MM.1S (cell line): ENCODE measurements around the gene CLDN4.

Source experiments
- DNase-seq: peaks from one replicate; pipeline ENCODE4 v3.0.0-alpha.2; 2015
- H2AFZ ChIP-seq: fragments of 300-600 bp; sonication (generic); 2 replicates; pipeline ENCODE4 v1.6.0; 2016; ENCODE audit warnings: antibody characterized with exemption, low read length
- H3F3A ChIP-seq: fragments of 300-600 bp; sonication (generic); 2 replicates; pipeline ENCODE4 v1.6.1; 2016; ENCODE audit warnings: mild to moderate bottlenecking, antibody characterized with exemption, low read length, moderate library complexity, mixed read lengths; ENCODE audit not compliant: insufficient read depth
- H3K27ac ChIP-seq: fragments of 300-600 bp; sonication (generic); 2 replicates; pipeline ENCODE4 v1.5.1; 2016; ENCODE audit warnings: mild to moderate bottlenecking, low read length
- H3K27me3 ChIP-seq: fragments of 300-600 bp; sonication (generic); replicated peaks from 2 replicates; pipeline ENCODE4 v1.6.0; 2016; ENCODE audit warnings: low read length; ENCODE audit not compliant: insufficient read depth
- H3K36me3 ChIP-seq: fragments of 300-600 bp; sonication (generic); replicated peaks from 2 replicates; pipeline ENCODE4 v1.6.1; 2016; ENCODE audit warnings: mild to moderate bottlenecking, low read length, mixed read lengths; ENCODE audit not compliant: insufficient read depth
- H3K4me1 ChIP-seq: fragments of 300-600 bp; sonication (generic); 2 replicates; pipeline ENCODE4 v1.6.1; 2016; ENCODE audit warnings: low read length, mixed read lengths
- H3K4me2 ChIP-seq: fragments of 300-600 bp; sonication (generic); 2 replicates; pipeline ENCODE4 v1.6.0; 2016; ENCODE audit warnings: low read depth, low read length
- H3K4me3 ChIP-seq: fragments of 300-600 bp; sonication (generic); 2 replicates; pipeline ENCODE4 v1.5.1; 2016; ENCODE audit warnings: low read length, mixed read lengths
- H3K79me2 ChIP-seq: fragments of 300-600 bp; sonication (generic); 2 replicates; pipeline ENCODE4 v1.6.1; 2016; ENCODE audit warnings: mixed run types, low read length, mixed read lengths
- H3K9ac ChIP-seq: fragments of 300-600 bp; sonication (generic); 2 replicates; pipeline ENCODE4 v1.6.1; 2016; ENCODE audit warnings: low read length, mixed read lengths
- H3K9me2 ChIP-seq: fragments of 300-600 bp; sonication (generic); replicated peaks from 2 replicates; pipeline ENCODE4 v1.6.1; 2016; ENCODE audit warnings: mild to moderate bottlenecking, low read length, mixed read lengths; ENCODE audit not compliant: insufficient read depth
- H3K9me3 ChIP-seq: fragments of 300-600 bp; sonication (generic); replicated peaks from 2 replicates; pipeline ENCODE4 v1.6.1; 2016; ENCODE audit warnings: mild to moderate bottlenecking, low read length, mixed read lengths; ENCODE audit not compliant: insufficient read depth
- H4K20me1 ChIP-seq: fragments of 300-600 bp; sonication (generic); 2 replicates; pipeline ENCODE4 v1.6.1; 2016; ENCODE audit warnings: mild to moderate bottlenecking, low read length, moderate library complexity, mixed read lengths; ENCODE audit not compliant: insufficient read depth
- CTCF ChIP-seq: fragments of 300-600 bp; sonication (generic); IDR thresholded peaks from 2 replicates; pipeline ENCODE4 v1.5.1; 2016; ENCODE audit warnings: antibody characterized with exemption, low read length, mixed read lengths
- EZH2 ChIP-seq: fragments of 300-600 bp; sonication (generic); optimal IDR thresholded peaks from 2 replicates; pipeline ENCODE3; 2017; ENCODE audit warnings: low read depth, mild to moderate bottlenecking, antibody characterized with exemption, low read length, mixed read lengths
- EZH2phosphoT487 ChIP-seq: fragments of 300-600 bp; sonication (generic); IDR thresholded peaks from 2 replicates; pipeline ENCODE4 v1.6.1; 2018; ENCODE audit warnings: antibody characterized with exemption, low read length

Gene CLDN4

GRCh38 chr7:73829921-73830680 lies 695 bp upstream of the CLDN4 start:
- no peak overlapping the region for H3K9ac ChIP-seq
- H3K4me1 ChIP-seq = peaks cover 4% of the 10 kb centered on the region; the same call in 1 of the 2 replicates
- no peak for DNase-seq
- H3K4me2 ChIP-seq = no peak overlapping the region
- no peaks in the 10 kb centered on the region for H3K36me3 ChIP-seq
- no peaks in the 10 kb centered on the region for H3K9me3 ChIP-seq
- no peaks in the 10 kb centered on the region for H3K79me2 ChIP-seq
- no peaks in the 10 kb centered on the region for H3K27me3 ChIP-seq
- no peak overlapping the region for H3K4me3 ChIP-seq
- H3F3A ChIP-seq = no peaks in the 10 kb centered on the region
- no peak for TF ChIP-seq EZH2
- no peak overlapping the region for H3K27ac ChIP-seq
- H4K20me1 ChIP-seq = no peaks in the 10 kb centered on the region
- no peak overlapping the region for H2AFZ ChIP-seq
- no peaks in the 10 kb centered on the region for H3K9me2 ChIP-seq

- Histone ChIP-seq H3K27me3 (no peaks in the 10 kb centered on the region), H3K9me2 (no peaks in the 10 kb centered on the region), H3F3A (no peaks in the 10 kb centered on the region), H3K9me3 (no peaks in the 10 kb centered on the region), H3K4me3 (no peak overlapping the region), H3K27ac (no peak overlapping the region), H4K20me1 (no peaks in the 10 kb centered on the region), H3K4me1 (peaks cover 4% of the 10 kb centered on the region; the same call in 1 of the 2 replicates), H2AFZ (no peak overlapping the region), H3K4me2 (no peak overlapping the region), H3K9ac (no peak overlapping the region), H3K36me3 (no peaks in the 10 kb centered on the region), H3K79me2 (no peaks in the 10 kb centered on the region)
- no peak for TF ChIP-seq CTCF
- no peak for TF ChIP-seq EZH2
- TF ChIP-seq EZH2phosphoT487 = no peak
- no peak for DNase-seq
These were observed 713 bp downstream of the CLDN4 start for GRCh38 chr7:73831584-73831833.

GRCh38 chr7:73831834-73832651 lies 1.2 kb downstream of the CLDN4 start:
- no peaks in the 10 kb centered on the region for H3K9me3 ChIP-seq
- H3K4me1 ChIP-seq = peaks cover 4% of the 10 kb centered on the region; the same call in 1 of the 2 replicates
- H3K27ac ChIP-seq = no peak overlapping the region
- no peak overlapping the region for H3K4me3 ChIP-seq
- no peak overlapping the region for H3K4me2 ChIP-seq
- no peaks in the 10 kb centered on the region for H3K36me3 ChIP-seq
- no peak overlapping the region for H3K9ac ChIP-seq
- H3K79me2 ChIP-seq = no peaks in the 10 kb centered on the region
- no peak for DNase-seq
- TF ChIP-seq EZH2 (no peak), EZH2phosphoT487 (no peak), CTCF (no peak)
- H3K9me2 ChIP-seq = no peaks in the 10 kb centered on the region
- no peaks in the 10 kb centered on the region for H3K27me3 ChIP-seq
- H4K20me1 ChIP-seq = no peaks in the 10 kb centered on the region
- no peak overlapping the region for H2AFZ ChIP-seq
- no peaks in the 10 kb centered on the region for H3F3A ChIP-seq

- Histone ChIP-seq H4K20me1 (no peaks in the 10 kb centered on the region), H3K9me3 (no peaks in the 10 kb centered on the region), H3K4me3 (no peak overlapping the region), H3F3A (no peaks in the 10 kb centered on the region), H2AFZ (no peak overlapping the region), H3K9ac (no peak overlapping the region), H3K27me3 (no peaks in the 10 kb centered on the region), H3K4me1 (peaks cover 4% of the 10 kb centered on the region; the same call in 1 of the 2 replicates), H3K4me2 (no peak overlapping the region), H3K79me2 (no peaks in the 10 kb centered on the region), H3K9me2 (no peaks in the 10 kb centered on the region), H3K36me3 (no peaks in the 10 kb centered on the region), H3K27ac (no peak overlapping the region)
- TF ChIP-seq EZH2 = no peak
- no peak for TF ChIP-seq EZH2phosphoT487
- TF ChIP-seq CTCF = no peak
- no peak for DNase-seq
These were observed 2.0 kb downstream of the CLDN4 start for GRCh38 chr7:73832806-73833205.
